HEK293T (cell line): ENCODE measurements around the gene TOB1.

ENCODE experiments used
- CTCF ChIA-PET: fragments of 350-600 bp; formaldehyde crosslinking; extraction: SDS; loops from one replicate; lab custom pipeline; 2021; ENCODE audit warnings: antibody characterized with exemption, inconsistent platforms; lab: Yijun Ruan, JAX
- POLR2A ChIA-PET: fragments of 350-600 bp; formaldehyde crosslinking; extraction: SDS; loops from one replicate; lab custom pipeline; 2020; ENCODE audit warnings: antibody characterized with exemption, inconsistent platforms; lab: Yijun Ruan, JAX
- DNase-seq: peaks from one replicate; pipeline ENCODE4 v3.0.0; 2012; ENCODE audit warnings: mixed read lengths; ENCODE audit errors: extremely low spot score
- ARNT ChIP-seq: fragments of 450-650 bp; IDR thresholded peaks from 2 replicates; pipeline ENCODE4 v1.6.1; 2017; ENCODE audit warnings: mild to moderate bottlenecking
- BHLHE40 ChIP-seq: fragments of 450-650 bp; IDR thresholded peaks from 2 replicates; pipeline ENCODE4 v1.6.1; 2016; ENCODE audit warnings: mild to moderate bottlenecking, moderate library complexity, borderline replicate concordance
- CTBP1 ChIP-seq: fragments of 450-650 bp; IDR thresholded peaks from 2 replicates; pipeline ENCODE4 v1.6.1; 2016; ENCODE audit warnings: borderline replicate concordance
- ELF4 ChIP-seq: fragments of 450-650 bp; IDR thresholded peaks from 2 replicates; pipeline ENCODE4 v1.6.1; 2017; ENCODE audit warnings: antibody characterized with exemption
- FOXA1 ChIP-seq: fragments of 450-650 bp; IDR thresholded peaks from 2 replicates; pipeline ENCODE4 v1.6.1; 2016; ENCODE audit warnings: mild to moderate bottlenecking
- FOXK2 ChIP-seq: fragments of 450-650 bp; IDR thresholded peaks from 2 replicates; pipeline ENCODE4 v1.6.1; 2016; ENCODE audit warnings: mild to moderate bottlenecking
- FOXM1 ChIP-seq: fragments of 450-650 bp; IDR thresholded peaks from 2 replicates; pipeline ENCODE4 v1.6.1; 2017; ENCODE audit warnings: mild to moderate bottlenecking, borderline replicate concordance
- HDGF ChIP-seq: fragments of 450-650 bp; IDR thresholded peaks from 2 replicates; pipeline ENCODE4 v1.6.1; 2017; ENCODE audit warnings: antibody characterized with exemption, borderline replicate concordance
- L3MBTL2 ChIP-seq: fragments of 450-650 bp; conservative IDR thresholded peaks from 2 replicates; pipeline ENCODE4 v1.6.1; 2016; ENCODE audit warnings: mild to moderate bottlenecking
- LEF1 ChIP-seq: fragments of 450-650 bp; IDR thresholded peaks from 2 replicates; pipeline ENCODE4 v1.6.1; 2017; ENCODE audit warnings: mild to moderate bottlenecking, borderline replicate concordance
- NFRKB ChIP-seq: fragments of 450-650 bp; IDR thresholded peaks from 2 replicates; pipeline ENCODE4 v1.6.1; 2016; ENCODE audit warnings: mild to moderate bottlenecking, moderate library complexity
- SP1 ChIP-seq: fragments of 450-650 bp; IDR thresholded peaks from 2 replicates; pipeline ENCODE4 v1.6.1; 2017
- SUZ12 ChIP-seq: fragments of 450-650 bp; IDR thresholded peaks from 2 replicates; pipeline ENCODE4 v1.6.1; 2016; ENCODE audit warnings: mild to moderate bottlenecking
- TARDBP ChIP-seq: fragments of 450-650 bp; IDR thresholded peaks from 2 replicates; pipeline ENCODE4 v1.6.1; 2016
- ZNF384 ChIP-seq: fragments of 450-650 bp; IDR thresholded peaks from 2 replicates; pipeline ENCODE4 v1.6.1; 2016
- TF ChIP-seq, protein P1 (sequence below): fragments of 450-650 bp; IDR thresholded peaks from 2 replicates; pipeline ENCODE4 v1.6.1; 2016

TOB1 gene

GRCh38 chr17:50884439-50885311 lies 18.5 kb upstream of the TOB1 start:
- POLR2A ChIA-PET: interaction anchor here (0.9 to 2.9 kb wide), 4 partner anchors 18 to 47 kb away, joined by 3 to 19 read pairs (median 4); partner anchors contain the start of gene TOB1
- no peak for TF ChIP-seq FOXK2
- TF ChIP-seq ARNT: no peak
- TF ChIP-seq NFRKB: no peak
- no peak for TF ChIP-seq ZNF384
- TF ChIP-seq, protein P1, sequence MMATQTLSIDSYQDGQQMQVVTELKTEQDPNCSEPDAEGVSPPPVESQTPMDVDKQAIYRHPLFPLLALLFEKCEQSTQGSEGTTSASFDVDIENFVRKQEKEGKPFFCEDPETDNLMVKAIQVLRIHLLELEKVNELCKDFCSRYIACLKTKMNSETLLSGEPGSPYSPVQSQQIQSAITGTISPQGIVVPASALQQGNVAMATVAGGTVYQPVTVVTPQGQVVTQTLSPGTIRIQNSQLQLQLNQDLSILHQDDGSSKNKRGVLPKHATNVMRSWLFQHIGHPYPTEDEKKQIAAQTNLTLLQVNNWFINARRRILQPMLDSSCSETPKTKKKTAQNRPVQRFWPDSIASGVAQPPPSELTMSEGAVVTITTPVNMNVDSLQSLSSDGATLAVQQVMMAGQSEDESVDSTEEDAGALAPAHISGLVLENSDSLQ: no peak
- TF ChIP-seq HDGF: no peak
- no peak for TF ChIP-seq LEF1
- no peak for TF ChIP-seq TARDBP
- TF ChIP-seq SUZ12: no peak
- no peak for TF ChIP-seq L3MBTL2
- TF ChIP-seq ELF4: no peak
- TF ChIP-seq BHLHE40: no peak
- no peak for TF ChIP-seq CTBP1
- TF ChIP-seq FOXA1: no peak
- CTCF ChIA-PET: interaction anchor here (0.5 kb wide), 1 partner anchor 25 kb away, joined by 3 read pairs; no protein-coding TSS in a partner anchor
- no peak for DNase-seq

- no peak for DNase-seq
- POLR2A ChIA-PET: interaction anchor here (1.7 to 2.9 kb wide), 2 partner anchors 17 to 19 kb away, joined by 4 to 19 read pairs; partner anchors contain the start of gene TOB1
- TF ChIP-seq FOXM1 (no peak), CTBP1 (no peak), TARDBP (no peak), SUZ12 (no peak), ELF4 (no peak), NFRKB (no peak), FOXK2 (no peak), LEF1 (no peak), BHLHE40 (no peak), HDGF (no peak), L3MBTL2 (no peak)
- CTCF ChIA-PET: no interaction called here
These were observed 17.8 kb upstream of the TOB1 start for GRCh38 chr17:50883850-50884438.

GRCh38 chr17:50882851-50883250 lies 16.7 kb upstream of the TOB1 start:
- TF ChIP-seq SP1: no peak
- TF ChIP-seq SUZ12: no peak
- no peak for TF ChIP-seq ELF4
- TF ChIP-seq NFRKB: no peak
- no peak for TF ChIP-seq FOXA1
- TF ChIP-seq ARNT: no peak
- TF ChIP-seq, protein P1: no peak
- TF ChIP-seq BHLHE40: no peak
- no peak for TF ChIP-seq ZNF384
- TF ChIP-seq HDGF: no peak
- TF ChIP-seq L3MBTL2: no peak
- TF ChIP-seq FOXM1: no peak
- no peak for TF ChIP-seq LEF1
- no peak for TF ChIP-seq FOXK2
- TF ChIP-seq CTBP1: no peak
- TF ChIP-seq TARDBP: no peak
- CTCF ChIA-PET: no interaction called here
- no peak for DNase-seq
- POLR2A ChIA-PET: interaction anchor here (3.3 kb wide), 1 partner anchor 16 kb away, joined by 12 read pairs; the partner anchor contains the start of gene TOB1

DNA sequence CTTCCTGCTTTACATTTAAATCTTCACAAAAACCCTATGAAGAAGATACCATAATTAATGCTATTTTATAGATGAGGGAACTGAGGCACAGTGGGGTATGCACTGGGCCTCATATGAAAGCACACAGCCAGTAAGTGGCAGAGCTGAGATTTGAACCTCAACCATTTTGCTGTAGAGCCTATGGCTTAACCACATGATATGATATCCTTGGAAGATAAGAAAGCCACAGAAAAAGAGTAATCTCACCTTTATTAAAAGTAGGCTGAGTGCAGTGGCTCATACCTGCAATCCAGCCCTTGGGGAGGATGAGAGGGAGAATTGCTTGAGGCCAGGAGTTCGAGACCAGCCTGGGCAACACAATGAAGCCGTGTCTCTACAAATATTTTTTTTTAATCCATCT lies 15.0 kb upstream of the TOB1 start:
- TF ChIP-seq FOXK2: no peak
- TF ChIP-seq ARNT: no peak
- TF ChIP-seq, protein P1: no peak
- TF ChIP-seq LEF1: no peak
- no peak for TF ChIP-seq TARDBP
- no peak for TF ChIP-seq FOXA1
- no peak for TF ChIP-seq L3MBTL2
- no peak for TF ChIP-seq SP1
- TF ChIP-seq FOXM1: no peak
- POLR2A ChIA-PET: interaction anchor here (3.3 kb wide), 1 partner anchor 14 kb away, joined by 12 read pairs; the partner anchor contains the start of gene TOB1
- DNase-seq: no peak
- CTCF ChIA-PET: no interaction called here

- ChIA-PET POLR2A (interaction anchor here (4.8 kb wide), 1 partner anchor 12 kb away, joined by 26 read pairs; the partner anchor contains the start of gene TOB1), CTCF (interaction anchor here (0.8 kb wide), 1 partner anchor 482 kb away, joined by 3 read pairs; the partner anchor contains the start of gene LRRC59)
- no peak for DNase-seq
- no peak for TF ChIP-seq SUZ12
- no peak for TF ChIP-seq FOXK2
These were observed 12.9 kb upstream of the TOB1 start for GRCh38 chr17:50879086-50879485.
